Astrocyte (in vitro differentiated cells and primary cell): ENCODE results near the gene PMM2.
"Not testable (repeated sequence)": the region's sequence is repeated elsewhere in the genome, so short reads cannot be mapped to it uniquely, and the experiment has no call there.

Experiments used
- EZH2 ChIP-seq: IDR thresholded peaks from 2 replicates; pipeline ENCODE4 v1.6.1; 2012; ENCODE audit warnings: mild to moderate bottlenecking, low read length, inconsistent platforms; ENCODE audit not compliant: insufficient read depth
- TF ChIP-seq, protein P1 (sequence below): IDR thresholded peaks from 2 replicates; pipeline ENCODE4 v1.5.1; 2011; ENCODE audit warnings: low read depth, mild to moderate bottlenecking, inconsistent platforms, low read length, moderate library complexity; ENCODE audit not compliant: insufficient read depth

GRCh38 chr16:8842016-8842415 lies 44.4 kb downstream of the PMM2 start:
- TF ChIP-seq, protein P1, sequence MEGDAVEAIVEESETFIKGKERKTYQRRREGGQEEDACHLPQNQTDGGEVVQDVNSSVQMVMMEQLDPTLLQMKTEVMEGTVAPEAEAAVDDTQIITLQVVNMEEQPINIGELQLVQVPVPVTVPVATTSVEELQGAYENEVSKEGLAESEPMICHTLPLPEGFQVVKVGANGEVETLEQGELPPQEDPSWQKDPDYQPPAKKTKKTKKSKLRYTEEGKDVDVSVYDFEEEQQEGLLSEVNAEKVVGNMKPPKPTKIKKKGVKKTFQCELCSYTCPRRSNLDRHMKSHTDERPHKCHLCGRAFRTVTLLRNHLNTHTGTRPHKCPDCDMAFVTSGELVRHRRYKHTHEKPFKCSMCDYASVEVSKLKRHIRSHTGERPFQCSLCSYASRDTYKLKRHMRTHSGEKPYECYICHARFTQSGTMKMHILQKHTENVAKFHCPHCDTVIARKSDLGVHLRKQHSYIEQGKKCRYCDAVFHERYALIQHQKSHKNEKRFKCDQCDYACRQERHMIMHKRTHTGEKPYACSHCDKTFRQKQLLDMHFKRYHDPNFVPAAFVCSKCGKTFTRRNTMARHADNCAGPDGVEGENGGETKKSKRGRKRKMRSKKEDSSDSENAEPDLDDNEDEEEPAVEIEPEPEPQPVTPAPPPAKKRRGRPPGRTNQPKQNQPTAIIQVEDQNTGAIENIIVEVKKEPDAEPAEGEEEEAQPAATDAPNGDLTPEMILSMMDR = not testable (repeated sequence)
- TF ChIP-seq EZH2 = not testable (repeated sequence)
